ENCODE measurements around the gene CAMK2A.

DNA sequence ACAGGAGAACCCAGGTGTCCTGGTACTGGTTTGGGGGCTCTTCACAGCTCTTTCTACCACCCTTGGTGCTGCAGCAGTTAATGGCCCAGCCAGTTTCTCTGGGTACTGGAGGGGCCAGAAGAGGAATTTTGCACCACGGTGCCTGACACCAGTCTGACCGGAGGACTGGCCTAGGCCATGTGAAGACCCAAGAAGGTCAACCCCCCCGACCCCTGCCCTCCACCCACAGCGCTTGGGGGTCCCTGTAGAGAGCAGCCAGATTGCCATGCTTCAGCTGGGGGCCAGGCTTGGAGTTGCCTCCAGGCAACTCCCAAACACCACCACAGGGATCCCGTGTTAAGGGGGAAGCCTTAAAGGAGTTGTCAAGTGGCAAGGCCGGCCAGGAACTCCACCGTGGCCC lies 6.9 kb upstream of the CAMK2A start:
- TF ChIP-seq POLR2A (IDR thresholded peaks at IDR 0.05) = no peak
- TF ChIP-seq, protein P1, sequence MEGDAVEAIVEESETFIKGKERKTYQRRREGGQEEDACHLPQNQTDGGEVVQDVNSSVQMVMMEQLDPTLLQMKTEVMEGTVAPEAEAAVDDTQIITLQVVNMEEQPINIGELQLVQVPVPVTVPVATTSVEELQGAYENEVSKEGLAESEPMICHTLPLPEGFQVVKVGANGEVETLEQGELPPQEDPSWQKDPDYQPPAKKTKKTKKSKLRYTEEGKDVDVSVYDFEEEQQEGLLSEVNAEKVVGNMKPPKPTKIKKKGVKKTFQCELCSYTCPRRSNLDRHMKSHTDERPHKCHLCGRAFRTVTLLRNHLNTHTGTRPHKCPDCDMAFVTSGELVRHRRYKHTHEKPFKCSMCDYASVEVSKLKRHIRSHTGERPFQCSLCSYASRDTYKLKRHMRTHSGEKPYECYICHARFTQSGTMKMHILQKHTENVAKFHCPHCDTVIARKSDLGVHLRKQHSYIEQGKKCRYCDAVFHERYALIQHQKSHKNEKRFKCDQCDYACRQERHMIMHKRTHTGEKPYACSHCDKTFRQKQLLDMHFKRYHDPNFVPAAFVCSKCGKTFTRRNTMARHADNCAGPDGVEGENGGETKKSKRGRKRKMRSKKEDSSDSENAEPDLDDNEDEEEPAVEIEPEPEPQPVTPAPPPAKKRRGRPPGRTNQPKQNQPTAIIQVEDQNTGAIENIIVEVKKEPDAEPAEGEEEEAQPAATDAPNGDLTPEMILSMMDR (IDR thresholded peaks at IDR 0.05) = no peak

Measured in testis (tissue), 2 donors.